HUES48 (cell line): ENCODE data around the gene POLR1E.

Experiments
- H3K27ac ChIP-seq: one replicate; pipeline ENCODE4 v1.7.0; 2013; ENCODE audit warnings: low read depth, low read length, inconsistent platforms
- H3K27me3 ChIP-seq: 2 replicates; pipeline ENCODE4 v1.6.1; 2013; ENCODE audit warnings: mild to moderate bottlenecking, low read length; ENCODE audit not compliant: control insufficient read depth, insufficient read depth
- H3K36me3 ChIP-seq: 2 replicates; pipeline ENCODE4 v1.6.1; 2013; ENCODE audit warnings: low read length; ENCODE audit not compliant: control insufficient read depth, insufficient read depth
- H3K4me1 ChIP-seq: 2 replicates; pipeline ENCODE4 v1.6.1; 2013; ENCODE audit warnings: mild to moderate bottlenecking, low read length; ENCODE audit not compliant: control insufficient read depth, insufficient read depth
- H3K4me3 ChIP-seq: 2 replicates; pipeline ENCODE4 v1.5.1; 2013; ENCODE audit warnings: mild to moderate bottlenecking, low read depth, low read length
- H3K9ac ChIP-seq: 2 replicates; pipeline ENCODE4 v1.6.1; 2013; ENCODE audit warnings: mild to moderate bottlenecking, low read depth, low read length, moderate library complexity
- H3K9me3 ChIP-seq: 2 replicates; pipeline ENCODE4 v1.6.1; 2013; ENCODE audit warnings: low read length; ENCODE audit not compliant: control insufficient read depth, insufficient read depth

The POLR1E gene

DNA sequence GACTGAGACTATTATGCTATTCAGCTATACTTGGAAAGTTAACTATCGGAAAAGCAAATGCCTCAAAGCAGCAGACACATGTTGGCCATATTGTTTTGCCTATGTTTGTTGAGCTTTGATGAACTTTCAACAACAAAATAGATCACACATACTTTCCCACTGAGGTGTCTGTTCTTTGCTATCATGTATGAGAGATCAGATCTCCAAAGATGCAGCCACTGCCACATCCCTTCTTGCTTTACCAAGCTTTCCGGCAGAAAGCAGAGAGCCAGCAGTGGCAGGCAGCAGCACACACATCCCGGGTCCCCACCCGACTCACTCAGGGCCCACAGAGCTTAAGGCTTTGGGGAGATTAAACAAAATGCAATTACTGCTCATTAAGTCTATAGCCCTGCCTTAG, 39.3 kb upstream of the POLR1E start:
- Histone ChIP-seq H3K9ac (no peak overlapping the region), H3K9me3 (no peaks in the 10 kb centered on the region), H3K27ac (no peak overlapping the region), H3K4me1 (no peaks in the 10 kb centered on the region; the same call in 1 of the 2 replicates), H3K27me3 (no peaks in the 10 kb centered on the region), H3K36me3 (peaks cover 25% of the 10 kb centered on the region), H3K4me3 (no peak overlapping the region)

DNA sequence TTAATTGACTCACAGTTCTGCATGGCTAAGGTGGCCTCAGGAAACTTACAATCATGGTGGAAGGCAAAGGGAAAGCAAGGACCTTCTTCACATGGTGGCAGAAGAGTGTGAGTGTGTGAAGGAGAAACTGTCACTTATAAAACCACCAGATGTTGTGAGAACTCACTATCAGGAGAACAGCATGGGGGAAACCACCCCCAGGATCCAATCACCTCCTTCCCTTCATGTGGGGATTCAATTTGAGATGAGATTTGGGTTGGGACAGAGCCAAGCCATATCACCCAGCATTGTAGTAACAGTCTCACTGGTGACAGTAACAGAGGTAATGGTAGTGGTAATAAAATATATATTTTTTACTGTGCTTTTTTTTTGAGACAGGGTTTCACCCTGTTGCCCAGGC, 38.6 kb upstream of the POLR1E start:
- Histone ChIP-seq H3K27me3 (no peaks in the 10 kb centered on the region), H3K27ac (no peak overlapping the region)

DNA sequence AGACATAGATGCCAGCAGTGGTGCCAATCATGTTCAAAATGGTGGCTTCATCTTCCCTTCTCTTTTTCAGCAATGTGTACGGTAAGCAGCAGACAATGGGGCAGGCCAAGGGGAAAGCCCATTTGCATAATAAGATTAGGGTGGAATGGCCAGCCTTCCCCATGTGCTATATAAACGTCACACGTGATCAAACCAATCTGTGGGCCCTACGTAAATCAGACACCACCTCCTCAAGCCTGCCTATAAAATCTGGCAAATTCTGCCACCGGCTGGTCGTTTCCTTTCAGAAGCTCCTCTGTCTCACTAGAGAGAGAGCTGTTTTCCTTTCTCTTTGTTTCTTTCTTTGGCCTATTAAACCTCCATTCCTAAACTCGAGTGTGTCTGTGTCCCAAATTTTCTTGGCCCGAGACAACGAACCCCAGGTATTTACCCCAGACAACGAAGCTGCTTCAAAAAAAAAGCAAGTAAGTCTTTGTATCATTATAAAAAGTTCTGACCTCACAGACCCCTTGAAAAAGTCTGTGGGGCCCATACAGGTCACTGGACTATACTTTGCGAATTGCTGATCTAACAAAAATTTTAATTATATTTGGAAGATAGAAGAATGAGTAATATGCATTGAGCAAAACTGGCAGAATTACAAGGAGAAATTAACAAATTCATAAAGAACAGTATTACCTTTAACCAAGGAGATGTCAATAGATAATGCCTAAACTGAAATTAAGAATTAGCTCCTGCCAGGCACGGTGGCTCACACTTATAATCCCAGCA, 35.7 kb upstream of the POLR1E start:
- H3K9ac ChIP-seq: no peak overlapping the region
- no peaks in the 10 kb centered on the region; the same call in 1 of the 2 replicates for H3K4me1 ChIP-seq
- no peaks in the 10 kb centered on the region for H3K9me3 ChIP-seq
- H3K27me3 ChIP-seq: no peaks in the 10 kb centered on the region
- peak overlapping the region; percentile 33 for H3K27ac ChIP-seq
- no peak overlapping the region for H3K4me3 ChIP-seq
- H3K36me3 ChIP-seq: peaks cover 10% of the 10 kb centered on the region

More for the DNA sequence above, 38.6 kb upstream of the POLR1E start:
- Histone ChIP-seq H3K4me3 (no peak overlapping the region), H3K9me3 (no peaks in the 10 kb centered on the region), H3K4me1 (no peaks in the 10 kb centered on the region; the same call in 1 of the 2 replicates), H3K9ac (no peak overlapping the region), H3K36me3 (peaks cover 18% of the 10 kb centered on the region)

DNA sequence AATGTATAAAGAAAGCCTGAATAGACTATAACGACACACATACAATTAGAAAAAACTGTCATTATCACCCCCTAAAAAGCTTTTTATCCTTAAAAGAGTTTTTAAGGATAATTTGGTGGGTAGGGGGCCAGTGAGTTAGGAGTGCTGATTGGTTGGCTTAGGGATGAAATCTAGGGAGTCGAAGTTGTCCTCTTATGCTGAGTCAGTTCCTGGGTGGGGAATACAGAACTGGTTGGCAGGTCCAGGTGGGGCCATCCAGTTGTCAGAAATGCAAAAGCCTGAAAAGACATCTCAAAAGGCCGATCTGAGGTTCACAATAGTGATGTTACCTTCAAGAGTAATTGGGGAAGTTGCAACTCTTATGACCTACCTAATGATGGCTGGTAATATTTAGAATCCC, 34.1 kb upstream of the POLR1E start:
- Histone ChIP-seq H3K9ac (no peak overlapping the region), H3K4me1 (peaks cover under 1% of the 10 kb centered on the region), H3K27me3 (no peaks in the 10 kb centered on the region), H3K9me3 (no peaks in the 10 kb centered on the region), H3K36me3 (peaks cover 10% of the 10 kb centered on the region), H3K27ac (no peak overlapping the region), H3K4me3 (no peak overlapping the region)

DNA sequence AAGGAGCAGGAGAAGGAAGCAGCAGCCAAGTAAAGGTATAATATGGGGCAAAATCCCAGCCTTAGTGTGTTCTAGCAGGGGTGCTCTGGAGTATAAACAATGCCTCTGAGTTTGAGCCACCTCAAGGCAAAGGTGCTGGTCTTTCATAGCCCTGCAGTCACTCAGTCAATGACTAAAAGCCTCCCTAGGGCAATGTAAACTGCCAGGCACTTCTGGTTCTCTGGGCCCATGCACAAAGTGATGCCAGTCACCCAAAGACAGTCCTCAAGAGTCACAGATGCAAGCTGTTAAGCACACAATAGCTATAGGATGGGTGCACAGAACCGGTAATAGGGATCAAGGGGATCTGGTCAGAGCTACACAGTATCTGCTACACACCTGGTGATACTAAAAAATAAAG, 33.1 kb upstream of the POLR1E start:
- no peak overlapping the region for H3K9ac ChIP-seq
- H3K27ac ChIP-seq: no peak overlapping the region

DNA sequence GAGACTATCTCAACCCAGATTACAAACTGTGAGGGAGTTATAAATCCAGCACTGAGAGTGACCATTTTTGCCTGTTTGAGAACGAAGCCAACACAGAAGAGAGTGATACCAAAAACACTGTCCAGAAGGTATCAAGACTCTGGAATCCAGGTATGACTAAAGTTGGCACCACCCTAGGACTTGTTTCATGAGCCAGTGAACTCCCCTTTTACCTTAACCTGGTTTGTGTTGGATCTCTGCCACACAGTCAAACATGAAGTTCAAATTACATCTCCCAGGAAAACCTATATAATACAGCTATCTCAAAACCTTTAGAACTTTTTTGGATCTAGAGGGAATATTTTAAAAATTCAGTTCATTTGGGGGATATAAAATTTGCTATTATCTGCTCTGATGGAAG, 31.9 kb upstream of the POLR1E start:
- H3K9me3 ChIP-seq: no peaks in the 10 kb centered on the region
- H3K27me3 ChIP-seq: no peaks in the 10 kb centered on the region
- H3K9ac ChIP-seq: no peak overlapping the region
- H3K36me3 ChIP-seq: peaks cover 5% of the 10 kb centered on the region; the same call in 1 of the 2 replicates
- H3K27ac ChIP-seq: no peak overlapping the region
- H3K4me1 ChIP-seq: peaks cover 3% of the 10 kb centered on the region
- no peak overlapping the region for H3K4me3 ChIP-seq

More for the DNA sequence above, 33.1 kb upstream of the POLR1E start:
- peaks cover 10% of the 10 kb centered on the region for H3K36me3 ChIP-seq
- H3K4me1 ChIP-seq: peaks cover 3% of the 10 kb centered on the region
- no peak overlapping the region for H3K4me3 ChIP-seq
- no peaks in the 10 kb centered on the region for H3K9me3 ChIP-seq
- no peaks in the 10 kb centered on the region for H3K27me3 ChIP-seq

DNA sequence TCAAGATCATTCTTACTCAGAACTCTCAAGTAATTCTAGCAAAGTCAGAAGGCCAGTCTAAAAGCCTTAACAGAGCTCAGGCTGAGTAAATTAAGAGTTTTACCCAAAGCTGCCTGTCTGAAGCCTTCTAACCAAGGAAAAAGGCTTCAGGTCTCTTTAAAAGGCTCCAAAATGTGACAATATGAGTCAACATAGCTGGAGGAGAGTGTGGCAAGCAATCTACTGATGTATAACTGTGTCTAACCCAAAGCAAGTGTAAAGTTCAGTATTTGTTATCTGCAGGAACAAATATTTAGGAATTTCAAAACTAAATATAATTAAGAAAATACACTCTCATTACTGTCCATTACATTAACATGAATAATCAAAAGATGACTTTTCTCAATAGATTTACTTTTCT, 31.5 kb upstream of the POLR1E start:
- no peak overlapping the region for H3K9ac ChIP-seq
- no peaks in the 10 kb centered on the region for H3K27me3 ChIP-seq
- no peak overlapping the region for H3K4me3 ChIP-seq
- no peak overlapping the region for H3K27ac ChIP-seq
- peaks cover 5% of the 10 kb centered on the region; the same call in 1 of the 2 replicates for H3K36me3 ChIP-seq
- H3K4me1 ChIP-seq: peaks cover 3% of the 10 kb centered on the region
- no peaks in the 10 kb centered on the region for H3K9me3 ChIP-seq

DNA sequence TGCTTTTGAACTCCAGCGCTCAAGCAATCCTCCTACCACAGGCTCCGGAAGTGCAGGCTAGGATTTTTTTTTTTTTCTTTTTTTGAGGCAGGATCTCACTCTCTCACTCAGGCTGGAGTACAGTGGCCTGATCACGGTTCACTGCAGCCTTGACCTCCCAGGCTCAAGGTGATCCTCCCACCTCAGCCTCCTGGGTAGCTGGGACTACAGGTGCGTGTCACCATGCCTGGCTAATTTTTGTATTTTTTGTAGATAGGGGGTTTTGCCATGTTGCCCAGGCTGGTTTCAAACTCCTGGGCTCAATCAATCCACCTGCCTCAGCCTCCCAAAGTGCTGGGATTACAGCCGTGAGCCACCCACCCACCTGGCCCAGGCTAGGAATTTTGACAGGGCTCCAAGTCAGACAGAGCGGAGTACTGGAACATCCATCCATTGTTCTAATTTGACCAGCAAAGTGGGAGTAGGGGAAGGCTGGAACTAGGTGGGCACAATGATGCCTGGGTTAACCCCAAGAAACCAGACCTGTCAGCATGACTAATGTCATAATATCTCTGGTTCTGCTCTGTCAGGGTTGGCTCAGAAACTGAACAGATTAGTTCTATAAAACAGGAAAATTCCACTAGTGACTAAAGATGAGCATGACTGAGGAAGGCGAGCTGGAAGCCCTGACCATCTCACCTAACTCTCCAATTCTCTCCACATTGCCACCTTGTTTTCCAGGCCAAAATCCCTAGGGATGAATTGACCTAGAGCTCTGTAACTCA, 29.7 kb upstream of the POLR1E start:
- Histone ChIP-seq H3K9ac (no peak overlapping the region), H3K27me3 (no peaks in the 10 kb centered on the region), H3K4me3 (no peak overlapping the region), H3K9me3 (no peaks in the 10 kb centered on the region), H3K36me3 (no peaks in the 10 kb centered on the region), H3K4me1 (peaks cover 3% of the 10 kb centered on the region; the same call in 1 of the 2 replicates), H3K27ac (no peak overlapping the region)

DNA sequence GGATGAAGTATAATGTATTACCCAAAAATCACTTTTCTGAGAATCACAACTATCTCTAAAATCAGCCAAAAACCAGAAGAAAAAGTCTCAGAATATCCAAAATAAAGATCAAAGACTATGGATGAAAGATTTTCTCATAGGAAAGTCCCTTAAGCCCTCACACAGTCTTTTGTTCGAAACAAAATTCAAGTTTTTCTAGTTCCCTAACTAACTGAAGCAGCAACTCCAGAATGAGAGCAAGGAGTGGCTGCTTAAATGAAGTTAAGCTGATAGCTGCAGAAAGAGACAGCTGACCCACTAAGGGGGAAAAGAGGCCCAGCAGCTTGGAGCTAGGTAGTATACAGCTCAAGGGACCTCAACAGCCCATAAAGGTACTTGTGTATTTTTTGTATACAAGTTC, 28.9 kb upstream of the POLR1E start:
- no peak overlapping the region for H3K4me3 ChIP-seq
- H3K27ac ChIP-seq: no peak overlapping the region
- no peaks in the 10 kb centered on the region for H3K9me3 ChIP-seq
- H3K36me3 ChIP-seq: no peaks in the 10 kb centered on the region
- peaks cover 3% of the 10 kb centered on the region; the same call in 1 of the 2 replicates for H3K4me1 ChIP-seq
- no peaks in the 10 kb centered on the region for H3K27me3 ChIP-seq
- H3K9ac ChIP-seq: no peak overlapping the region

DNA sequence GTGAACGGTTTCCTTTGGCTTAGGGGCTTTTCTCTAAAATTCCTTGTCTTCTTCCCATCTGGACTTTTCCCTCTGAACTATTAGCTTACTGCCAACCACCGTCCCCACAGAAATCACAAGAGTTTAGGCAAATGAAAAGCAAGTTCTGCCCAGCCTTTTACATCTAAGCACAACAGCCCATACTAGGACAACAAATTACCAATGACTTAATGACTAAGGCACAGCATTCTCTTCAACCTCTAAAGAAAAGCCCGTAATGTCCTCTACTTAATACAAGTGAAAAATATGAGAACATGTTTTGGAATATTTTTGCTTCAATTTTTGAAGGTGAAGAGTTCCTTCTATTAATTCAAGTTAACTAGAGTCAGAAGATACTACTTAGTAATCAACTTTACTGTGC, 21.7 kb upstream of the POLR1E start:
- H3K4me3 ChIP-seq: peak overlapping the region; percentile 70
- H3K4me1 ChIP-seq: peaks cover 17% of the 10 kb centered on the region; the same call in 1 of the 2 replicates
- no peaks in the 10 kb centered on the region for H3K36me3 ChIP-seq
- no peaks in the 10 kb centered on the region for H3K27me3 ChIP-seq
- peak overlapping the region; percentile 100 for H3K27ac ChIP-seq
- no peaks in the 10 kb centered on the region for H3K9me3 ChIP-seq
- H3K9ac ChIP-seq: peak overlapping the region; percentile 62
